ENCODE measurements around the gene PDE6B.

- TF ChIP-seq POLR2A (IDR thresholded peaks at IDR 0.05) (no peak), CTCF (IDR thresholded peaks at IDR 0.05 in 8 of 11, conservative IDR thresholded peaks at IDR 0.05 in 3 of 11) (no peak), POLR2AphosphoS5 (IDR thresholded peaks at IDR 0.05) (no peak)
Measured at GRCh38 chr4:634599-634985, 9.2 kb downstream of the PDE6B start.
